GM12864 (cell line): ENCODE measurements around the gene NOS3.

Experiments used
- DNase-seq: peaks from one replicate; pipeline ENCODE4 v3.0.0-alpha.2; 2011; ENCODE audit warnings: low read depth
- H3K4me3 ChIP-seq: 2 replicates; pipeline ENCODE4 v1.5.1; 2011; ENCODE audit warnings: mild to moderate bottlenecking, low read depth, low read length, control low read depth
- TF ChIP-seq, protein P1 (sequence below): IDR thresholded peaks from 2 replicates; pipeline ENCODE4 v1.5.1; 2011; ENCODE audit warnings: low read depth, mild to moderate bottlenecking, moderate library complexity, low read length, control low read depth, inconsistent platforms; ENCODE audit errors: missing control alignments

Gene NOS3

GRCh38 chr7:150976529-150977381, 14.1 kb upstream of the NOS3 start:
- TF ChIP-seq, protein P1, sequence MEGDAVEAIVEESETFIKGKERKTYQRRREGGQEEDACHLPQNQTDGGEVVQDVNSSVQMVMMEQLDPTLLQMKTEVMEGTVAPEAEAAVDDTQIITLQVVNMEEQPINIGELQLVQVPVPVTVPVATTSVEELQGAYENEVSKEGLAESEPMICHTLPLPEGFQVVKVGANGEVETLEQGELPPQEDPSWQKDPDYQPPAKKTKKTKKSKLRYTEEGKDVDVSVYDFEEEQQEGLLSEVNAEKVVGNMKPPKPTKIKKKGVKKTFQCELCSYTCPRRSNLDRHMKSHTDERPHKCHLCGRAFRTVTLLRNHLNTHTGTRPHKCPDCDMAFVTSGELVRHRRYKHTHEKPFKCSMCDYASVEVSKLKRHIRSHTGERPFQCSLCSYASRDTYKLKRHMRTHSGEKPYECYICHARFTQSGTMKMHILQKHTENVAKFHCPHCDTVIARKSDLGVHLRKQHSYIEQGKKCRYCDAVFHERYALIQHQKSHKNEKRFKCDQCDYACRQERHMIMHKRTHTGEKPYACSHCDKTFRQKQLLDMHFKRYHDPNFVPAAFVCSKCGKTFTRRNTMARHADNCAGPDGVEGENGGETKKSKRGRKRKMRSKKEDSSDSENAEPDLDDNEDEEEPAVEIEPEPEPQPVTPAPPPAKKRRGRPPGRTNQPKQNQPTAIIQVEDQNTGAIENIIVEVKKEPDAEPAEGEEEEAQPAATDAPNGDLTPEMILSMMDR, result no peak
- no peak for DNase-seq
- H3K4me3 ChIP-seq, result no peak overlapping the region

- no peak for DNase-seq
- no peak overlapping the region for H3K4me3 ChIP-seq
- TF ChIP-seq, protein P1, result no peak
Measured at GRCh38 chr7:150977382-150978125, 13.3 kb upstream of the NOS3 start.

- TF ChIP-seq, protein P1, result no peak
- H3K4me3 ChIP-seq, result no peak within 1 kb of the TSS
- no peak for DNase-seq
Measured at GRCh38 chr7:150978126-150978789, 12.6 kb upstream of the NOS3 start, which contains the start of gene KCNH2. Gene KCNH2 (minus strand): TSS chr7:150978321. CDS start chr7:150977913, 408 bp downstream.

DNA sequence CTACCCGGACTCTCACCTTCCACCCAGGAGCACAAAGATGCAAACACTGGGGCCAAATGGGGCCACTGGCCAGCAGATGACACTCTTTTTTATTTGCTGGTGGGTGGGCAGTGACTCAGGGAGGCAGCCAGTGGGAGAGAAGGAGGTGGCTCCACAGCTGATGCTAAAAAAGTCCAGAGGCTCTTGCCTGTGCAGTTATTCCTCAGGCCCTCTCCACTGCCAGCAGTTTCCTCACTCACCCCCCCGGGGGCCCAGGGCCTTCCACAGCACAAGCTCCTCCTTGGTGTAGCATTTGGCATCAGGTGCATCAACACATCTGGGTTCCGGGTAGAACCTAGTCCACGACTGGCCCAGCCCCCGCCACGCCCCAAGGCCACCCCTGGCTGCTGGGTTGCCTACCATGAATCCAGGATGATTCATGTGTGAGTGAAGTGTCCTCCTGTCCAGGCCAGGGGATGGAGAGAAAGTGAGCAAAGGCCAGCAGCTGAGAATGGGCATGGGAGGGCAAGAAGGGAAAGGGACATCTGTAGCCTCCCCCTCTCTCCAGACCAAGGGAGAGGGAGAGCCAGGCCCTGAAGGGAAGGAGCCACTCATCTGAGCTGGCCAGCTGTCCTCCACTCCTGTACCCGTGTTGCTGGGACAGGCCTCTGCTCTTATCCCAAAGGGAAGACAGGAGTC, 11.0 kb upstream of the NOS3 start:
- TF ChIP-seq, protein P1, result no peak
- H3K4me3 ChIP-seq, result no peak overlapping the region
- DNase-seq, result no peak

DNA sequence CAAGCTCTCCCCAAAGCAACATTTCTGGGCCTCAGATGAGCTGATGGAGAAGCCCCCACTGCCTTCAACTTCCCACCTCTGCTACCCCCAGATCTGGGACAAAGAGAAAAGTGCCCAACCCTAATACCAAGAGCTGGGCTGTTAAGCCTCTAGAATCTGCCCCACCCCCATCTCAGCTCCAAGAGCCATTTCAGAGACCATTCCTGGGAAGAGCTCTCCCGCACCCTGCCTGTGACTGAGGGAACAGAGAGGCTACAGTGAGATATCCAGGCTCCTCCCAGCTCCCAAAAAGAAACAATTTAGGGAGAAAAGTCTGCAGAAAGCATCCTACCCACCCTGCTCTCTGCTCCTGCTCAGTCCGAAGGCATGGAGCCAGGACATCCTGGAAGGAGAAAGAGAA, 10.2 kb upstream of the NOS3 start:
- DNase-seq, result no peak

DNA sequence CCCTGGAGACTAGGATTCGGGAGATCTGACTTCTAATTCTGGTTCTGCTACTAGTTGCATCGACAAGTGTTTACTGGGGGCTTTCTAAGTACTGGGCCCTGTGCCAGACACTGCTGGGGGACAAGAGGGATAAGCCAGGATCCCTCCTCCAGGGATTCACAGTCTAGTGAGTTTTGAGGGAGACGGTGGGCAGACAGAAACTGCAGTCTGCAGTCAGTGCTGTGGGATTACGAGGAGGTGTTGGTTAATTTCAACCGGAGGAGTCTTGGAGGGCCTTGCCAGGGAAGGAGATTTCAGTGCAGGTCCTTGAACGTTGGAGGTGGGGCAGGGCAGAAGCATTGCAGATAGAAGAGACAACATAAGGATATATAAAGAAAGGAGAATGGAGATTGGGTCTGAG, 9.2 kb upstream of the NOS3 start:
- TF ChIP-seq, protein P1, result no peak
- DNase-seq, result no peak
- no peak overlapping the region for H3K4me3 ChIP-seq

More for the DNA sequence above, 10.2 kb upstream of the NOS3 start:
- TF ChIP-seq, protein P1, result no peak
- H3K4me3 ChIP-seq, result no peak overlapping the region
